HG03460 (cell line): ENCODE data around the gene GYG1.
"Not testable (repeated sequence)": the region's sequence is repeated elsewhere in the genome, so short reads cannot be mapped to it uniquely, and the experiment has no call there.

Source experiments
- ATAC-seq: cut with Tn5 transposase; IDR thresholded peaks from one replicate; pipeline ENCODE4 v1.9.1; 2021; ENCODE audit not compliant: unreplicated experiment

The GYG1 gene

DNA sequence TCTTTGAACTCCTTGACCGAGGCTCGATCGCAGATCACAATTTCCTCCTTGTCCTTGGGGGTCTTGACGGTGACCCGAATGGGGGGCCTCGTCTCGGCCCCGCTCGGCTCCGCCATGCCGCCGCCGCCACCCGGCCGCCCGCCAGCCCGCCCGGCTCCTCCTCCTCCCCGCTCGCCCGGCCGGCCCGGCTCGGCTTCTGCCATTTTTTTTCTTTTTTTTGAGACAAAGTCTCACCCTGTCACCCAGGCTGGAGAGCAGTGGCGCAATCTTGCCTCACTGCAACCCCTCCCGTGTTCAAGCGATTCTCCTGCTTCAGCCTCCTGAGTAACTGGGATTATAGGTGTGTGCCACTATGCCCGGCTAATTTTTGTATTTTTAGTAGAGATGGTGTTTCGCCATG lies 3.8 kb upstream of the GYG1 start:
- not testable (repeated sequence) for ATAC-seq

DNA sequence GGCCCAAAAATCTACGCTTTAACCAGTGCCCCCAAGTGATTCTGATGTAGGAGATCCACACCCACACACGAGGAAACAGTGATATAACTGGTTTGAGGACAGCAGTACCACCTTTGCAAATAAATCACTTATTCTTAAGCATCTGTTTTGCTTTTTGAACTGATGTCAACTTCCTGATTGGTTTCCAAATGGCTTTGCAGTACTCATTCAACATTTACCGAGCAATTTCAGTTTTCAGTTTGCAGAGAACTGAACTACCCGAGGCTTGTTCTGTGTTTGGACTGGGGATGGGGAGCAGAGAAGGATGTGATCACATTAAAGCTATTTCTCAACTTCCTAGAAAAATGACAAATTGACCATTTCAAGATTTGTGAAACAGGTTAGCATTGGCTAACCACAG lies 1.1 kb upstream of the GYG1 start:
- ATAC-seq: peak; percentile 47

GRCh38 chr3:148992027-148992634 lies 791 bp downstream of the GYG1 start:
- peak; percentile 17 for ATAC-seq

DNA sequence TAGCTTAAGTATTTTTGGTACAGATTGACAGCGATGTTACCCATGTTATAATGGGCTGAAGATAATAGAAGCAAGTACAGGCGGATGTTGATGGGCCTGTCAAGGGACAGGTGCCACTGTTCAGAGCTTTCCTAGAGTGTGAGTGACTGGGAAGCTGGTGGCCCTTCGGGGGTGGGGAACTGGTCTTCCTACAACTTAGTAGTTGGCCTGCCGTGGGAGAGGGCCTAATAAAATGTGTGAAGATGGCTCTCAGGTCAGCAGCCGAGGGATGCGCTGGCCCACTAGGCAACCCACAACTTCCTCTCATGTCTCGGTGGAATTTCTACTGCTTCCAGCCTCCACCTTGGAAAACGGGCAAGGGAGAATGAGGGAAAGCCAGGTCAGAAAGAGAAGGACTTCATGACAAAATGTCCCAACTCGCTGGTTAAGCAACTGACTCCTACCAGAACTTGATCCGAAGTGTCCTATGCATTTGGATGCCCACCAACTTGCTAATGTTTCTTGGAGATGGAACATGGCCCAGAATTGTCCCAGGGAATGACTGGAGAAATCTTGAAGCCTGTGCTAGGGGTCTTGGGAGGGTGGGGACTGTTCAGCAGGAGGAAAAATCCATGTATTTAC lies 1.4 kb downstream of the GYG1 start:
- no peak for ATAC-seq

GRCh38 chr3:148997623-148998022 lies 6.3 kb downstream of the GYG1 start:
- ATAC-seq: no peak

DNA sequence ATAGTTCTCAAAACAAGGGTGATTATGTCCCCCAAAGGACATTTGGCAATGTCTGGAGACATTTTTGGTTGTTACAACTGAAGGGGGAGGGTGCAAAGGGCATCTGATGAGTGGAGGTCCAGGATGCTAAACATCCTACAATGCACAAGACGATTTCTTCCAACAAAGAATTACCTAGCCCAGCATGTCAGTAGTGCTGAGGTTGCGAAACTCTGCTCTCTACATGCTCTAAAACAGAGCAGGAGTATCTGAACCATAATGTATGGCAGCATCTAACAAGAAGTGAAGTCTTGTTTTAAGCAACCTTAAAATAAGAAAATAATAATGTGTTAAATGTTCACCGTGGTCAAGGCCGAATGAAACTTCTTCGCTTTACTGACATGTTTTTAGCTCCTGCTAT lies 7.0 kb downstream of the GYG1 start:
- ATAC-seq: no peak

- peak; percentile 37 for ATAC-seq
Measured at GRCh38 chr3:148998715-148999423, 7.5 kb downstream of the GYG1 start.

GRCh38 chr3:148999806-149000205 lies 8.5 kb downstream of the GYG1 start:
- peak; percentile 35 for ATAC-seq

DNA sequence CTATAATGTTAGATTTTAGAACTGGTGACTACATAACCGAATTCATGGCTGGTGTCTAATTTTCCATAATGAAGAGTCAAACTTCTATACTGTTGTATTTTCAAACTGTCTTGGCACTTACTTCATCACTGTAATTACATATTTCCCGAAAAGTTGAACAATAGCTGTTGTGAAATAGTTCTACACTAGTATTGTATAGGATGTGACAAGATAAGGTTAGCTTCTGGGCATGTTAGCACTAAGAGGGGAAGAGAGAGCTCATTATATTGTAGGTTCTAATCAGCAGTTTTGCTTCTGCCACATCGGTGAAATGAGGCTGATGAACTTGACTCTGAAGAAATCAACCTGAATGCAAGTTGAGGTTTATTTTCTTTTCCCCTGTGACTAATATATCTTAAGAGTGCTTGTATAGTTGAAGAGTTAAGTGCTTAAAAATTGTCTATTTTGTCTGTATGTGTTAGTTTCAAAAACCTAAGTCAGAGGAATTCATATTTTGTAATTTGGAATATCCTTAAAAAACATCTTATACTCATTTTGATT lies 8.9 kb downstream of the GYG1 start:
- no peak for ATAC-seq

DNA sequence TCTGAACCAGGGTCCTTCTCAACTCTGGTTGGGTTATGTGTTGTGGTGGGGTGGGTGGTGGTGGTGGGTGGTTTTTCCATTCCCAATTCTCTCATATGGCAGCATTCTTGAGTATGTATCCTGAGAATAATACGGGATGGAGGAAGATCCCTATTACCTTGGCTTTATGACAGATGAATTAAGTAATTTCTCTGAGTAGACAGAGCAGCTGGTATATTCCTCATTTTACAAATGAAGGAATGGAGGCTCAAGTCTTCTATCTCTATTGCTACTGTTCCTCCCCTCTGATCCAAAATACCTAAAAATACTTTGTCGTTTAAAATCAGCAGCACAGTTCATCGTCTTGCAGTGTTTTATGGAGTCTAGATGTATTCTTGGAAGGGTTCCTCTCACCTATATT lies 10.4 kb downstream of the GYG1 start:
- ATAC-seq: no peak

DNA sequence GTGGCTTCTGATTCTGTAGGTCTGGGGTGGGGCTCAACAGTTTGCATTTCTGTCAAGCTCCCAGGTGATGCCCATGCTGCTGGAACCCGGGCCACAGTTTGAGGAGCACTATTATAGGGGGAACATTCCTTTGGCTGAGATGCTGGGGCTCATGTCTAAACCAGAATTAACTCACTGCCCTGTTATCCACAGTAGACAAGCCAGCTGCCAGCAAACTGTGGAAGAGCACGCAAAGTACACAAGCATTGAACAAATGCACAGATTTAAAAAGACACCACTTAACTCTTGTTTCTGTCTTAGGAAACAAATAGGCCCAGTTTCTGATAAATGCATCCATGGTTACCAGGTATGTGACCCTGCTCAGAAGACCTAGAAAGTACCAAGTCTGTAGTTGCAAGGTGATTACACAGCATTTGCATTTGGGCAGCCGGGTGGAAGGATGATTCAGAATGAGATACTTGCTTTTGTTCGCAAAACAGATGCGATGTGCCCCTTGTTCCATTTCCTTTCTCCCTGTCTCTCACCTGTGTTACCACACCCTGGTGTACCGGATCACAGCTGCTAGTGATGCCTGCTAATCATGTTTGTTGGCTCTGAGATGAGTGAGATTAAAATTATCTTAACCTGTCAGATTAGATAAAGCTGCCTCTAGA lies 12.4 kb downstream of the GYG1 start:
- peak; percentile 89 for ATAC-seq

- no peak for ATAC-seq
Measured at GRCh38 chr3:149004622-149005021, 13.3 kb downstream of the GYG1 start.

- no peak for ATAC-seq
Measured at GRCh38 chr3:149005416-149005815, 14.1 kb downstream of the GYG1 start.

DNA sequence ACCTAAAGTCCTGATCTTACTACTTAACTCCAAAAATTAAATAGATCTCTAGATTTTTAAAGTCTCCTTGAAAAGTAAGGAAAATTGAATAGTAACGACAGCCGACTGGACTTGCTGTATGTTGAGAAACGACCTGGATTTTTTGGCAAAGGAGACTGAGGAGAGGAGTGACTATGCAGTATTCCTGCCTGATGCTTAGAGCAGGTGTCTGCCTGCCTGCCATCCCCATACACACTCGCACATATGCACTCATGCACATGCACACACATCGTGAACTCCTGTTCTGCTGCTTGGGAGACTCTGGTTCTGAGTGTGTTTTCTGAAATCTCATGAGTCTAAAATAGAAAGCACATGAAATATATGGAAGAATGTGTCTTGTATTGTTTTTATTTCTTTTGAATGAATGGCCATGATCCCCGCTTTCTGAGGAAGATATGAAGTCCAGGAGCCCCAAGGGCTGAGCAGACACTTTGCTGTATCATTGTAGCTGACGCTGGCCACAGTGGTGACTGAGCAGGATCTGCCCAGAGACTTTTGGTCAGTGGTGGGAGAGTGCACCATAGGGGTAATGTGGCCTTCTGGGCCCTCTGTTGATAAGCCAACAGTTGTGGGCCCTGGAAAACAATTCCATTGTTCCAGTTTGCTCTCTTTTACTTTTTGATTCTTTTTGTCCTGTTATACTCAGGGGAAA lies 16.4 kb downstream of the GYG1 start:
- ATAC-seq: no peak

DNA sequence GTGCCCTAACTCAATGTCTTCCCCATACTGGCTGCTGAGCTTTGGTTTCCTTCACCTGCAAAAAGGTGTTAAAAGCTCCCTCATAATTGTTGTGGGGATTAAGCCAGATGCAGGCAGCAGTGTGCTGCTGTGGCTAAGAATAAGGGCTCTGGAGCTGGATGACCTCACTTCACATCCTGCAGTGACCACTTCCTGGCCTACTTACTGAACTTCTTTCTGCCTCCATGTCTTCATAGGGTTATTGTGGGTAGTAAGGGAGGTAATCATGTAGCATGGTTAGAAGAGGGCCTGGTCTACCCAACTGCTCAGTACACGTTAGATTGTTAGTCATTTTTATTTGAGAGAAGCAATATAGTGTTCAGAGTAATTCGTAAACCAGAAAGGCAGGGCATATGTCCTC lies 18.4 kb downstream of the GYG1 start:
- peak; percentile 95 for ATAC-seq

GRCh38 chr3:149010504-149010951 lies 19.2 kb downstream of the GYG1 start:
- no peak for ATAC-seq

GRCh38 chr3:149010966-149011365 lies 19.6 kb downstream of the GYG1 start:
- no peak for ATAC-seq

DNA sequence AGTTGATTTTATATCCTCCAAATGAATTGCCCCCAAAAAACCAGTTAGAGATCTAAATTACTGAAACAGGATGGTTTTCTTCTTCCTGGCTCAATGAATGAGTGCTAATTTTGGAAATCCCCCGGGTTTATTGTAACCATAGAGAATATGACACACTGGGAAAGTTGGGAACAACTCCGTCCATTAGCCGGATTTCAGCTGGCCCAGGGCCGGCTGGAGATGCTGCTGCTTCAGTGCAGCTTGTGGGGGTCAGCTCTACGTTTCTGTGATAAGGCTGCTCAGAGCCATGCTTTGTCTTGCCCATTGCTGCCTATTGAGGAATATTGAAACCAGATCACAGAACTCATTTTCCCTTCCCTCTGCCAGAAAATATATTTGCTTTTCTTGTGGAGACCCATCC lies 20.3 kb downstream of the GYG1 start:
- no peak for ATAC-seq

- ATAC-seq: no peak
Measured at GRCh38 chr3:149013726-149014125, 22.4 kb downstream of the GYG1 start.

GRCh38 chr3:149015393-149015792 lies 24.1 kb downstream of the GYG1 start:
- no peak for ATAC-seq

- no peak for ATAC-seq
Measured at GRCh38 chr3:149016242-149016641, 24.9 kb downstream of the GYG1 start.
